ENCODE measurements around the gene CCDC148.

Gene CCDC148

GRCh38 chr2:158125756-158126498 lies 330.6 kb downstream of the CCDC148 start:
- Histone ChIP-seq H3K4me1 (ENCODE audit: control insufficient read depth, insufficient read depth, low read length) (peaks cover 17% of the 10 kb centered on the region), H3K9me3 (ENCODE audit: control insufficient read depth, insufficient read depth, low read length) (no peaks in the 10 kb centered on the region), H3K9ac (ENCODE audit: low read depth, low read length) (no peak overlapping the region), H3K4me3 (ENCODE audit: low read depth, low read length) (no peak overlapping the region), H3K36me3 (ENCODE audit: control insufficient read depth, insufficient read depth, low read length) (no peaks in the 10 kb centered on the region), H3K27ac (ENCODE audit: low read depth, low read length) (no peak overlapping the region), H3K27me3 (ENCODE audit: control insufficient read depth, insufficient read depth, low read length) (no peaks in the 10 kb centered on the region)

- no peak overlapping the region for H3K27ac ChIP-seq (ENCODE audit: low read depth, low read length)
Observed at GRCh38 chr2:158124896-158125295, 331.7 kb downstream of the CCDC148 start.

More at GRCh38 chr2:158124896-158125295, 331.7 kb downstream of the CCDC148 start:
- H3K4me1 ChIP-seq (ENCODE audit: control insufficient read depth, insufficient read depth, low read length) = peaks cover 28% of the 10 kb centered on the region
- H3K4me3 ChIP-seq (ENCODE audit: low read depth, low read length) = no peak overlapping the region
- no peak overlapping the region for H3K9ac ChIP-seq (ENCODE audit: low read depth, low read length)
- H3K36me3 ChIP-seq (ENCODE audit: control insufficient read depth, insufficient read depth, low read length) = no peaks in the 10 kb centered on the region
- H3K9me3 ChIP-seq (ENCODE audit: control insufficient read depth, insufficient read depth, low read length) = no peaks in the 10 kb centered on the region
- H3K27me3 ChIP-seq (ENCODE audit: control insufficient read depth, insufficient read depth, low read length) = no peaks in the 10 kb centered on the region

Measured in HUES48 (cell line).